GM10847 (cell line): Measurements from ENCODE around the gene POLE.

Experiments used
- POLR2A ChIP-seq: IDR thresholded peaks from 2 replicates; pipeline ENCODE4 v1.6.1; 2011; ENCODE audit not compliant: insufficient read length; ENCODE audit errors: extremely low read depth

POLE gene

GRCh38 chr12:132582582-132583410 lies 104.3 kb downstream of the POLE start:
- no peak for TF ChIP-seq POLR2A

- TF ChIP-seq POLR2A, result no peak
Measured at GRCh38 chr12:132582058-132582420, 105.1 kb downstream of the POLE start.

- no peak for TF ChIP-seq POLR2A
Measured at GRCh38 chr12:132581348-132582057, 105.6 kb downstream of the POLE start.

GRCh38 chr12:132580701-132581292 lies 106.3 kb downstream of the POLE start:
- TF ChIP-seq POLR2A, result no peak

- no peak for TF ChIP-seq POLR2A
Measured at GRCh38 chr12:132579744-132580143, 107.4 kb downstream of the POLE start.

- no peak for TF ChIP-seq POLR2A
Measured at GRCh38 chr12:132578826-132579225, 108.3 kb downstream of the POLE start.

GRCh38 chr12:132578118-132578517 lies 109.0 kb downstream of the POLE start:
- no peak for TF ChIP-seq POLR2A

- no peak for TF ChIP-seq POLR2A
Measured at GRCh38 chr12:132577191-132577920, 109.8 kb downstream of the POLE start.

GRCh38 chr12:132576701-132577100 lies 110.4 kb downstream of the POLE start:
- TF ChIP-seq POLR2A, result no peak

GRCh38 chr12:132575661-132576060 lies 111.5 kb downstream of the POLE start:
- no peak for TF ChIP-seq POLR2A

GRCh38 chr12:132574271-132574996 lies 112.7 kb downstream of the POLE start:
- TF ChIP-seq POLR2A, result no peak
